Ascending aorta (tissue), 2 donors: ENCODE results near the gene POC1A. TPM values are rescaled to one million over a fixed set of nuclear protein-coding genes. Genes with fewer than 3 reads are reported as not detected.
A peak's percentile ranks its signal among the peaks of the same experiment; 100 is the strongest.

Experiments used
- DNase-seq, 2 donors: peaks; one replicate each; pipeline ENCODE4 v3.0.0-alpha.2; 2019; ENCODE audit warnings: low spot score in 2 of 2
- H3K27ac ChIP-seq, 2 donors: fragments of 200-600 bp; sonication (generic); one replicate each; pipeline ENCODE4 v1.5.1; 2016 to 2017; ENCODE audit warnings: mild to moderate bottlenecking in 1 of 2
- H3K27me3 ChIP-seq: fragments of 200-600 bp; sonication (generic); one replicate; pipeline ENCODE4 v1.5.1; 2017
- H3K36me3 ChIP-seq, 2 donors: fragments of 200-600 bp; sonication (generic); one replicate each; pipeline ENCODE4 v1.5.1; 2016
- H3K4me1 ChIP-seq, 2 donors: fragments of 200-600 bp; sonication (generic); one replicate each; pipeline ENCODE4 v1.5.1; 2016 to 2017; ENCODE audit warnings: mild to moderate bottlenecking in 1 of 2
- H3K4me3 ChIP-seq, 2 donors: fragments of 200-600 bp; sonication (generic); one replicate each; pipeline ENCODE4 v1.5.1; 2016 to 2017; ENCODE audit warnings: mild to moderate bottlenecking in 1 of 2
- H3K9me3 ChIP-seq, 2 donors: fragments of 200-600 bp; sonication (generic); one replicate each; pipeline ENCODE4 v1.5.1; 2016
- intact Hi-C: fragments of 100-400 bp; cut with DNase I; formaldehyde crosslinking; loops from one replicate; pipeline ENCODE4 v1.15.1; 2023
- total RNA-seq: library from RNA; depleted of rRNA; stranded (reverse); fragments of >200 nt; gene quantifications from one replicate; pipeline ENCODE4 v1.1.0, GENCODE V29; 2016
- TF ChIP-seq, protein P1 (sequence below), 3 experiments: fragments of 200-600 bp in 2 of 3; fragments of 450-650 bp in 1 of 3; sonication (generic) in 2 of 3; IDR thresholded peaks; one replicate each; pipeline ENCODE4 v1.5.1; 2016 to 2019; ENCODE audit warnings: antibody characterized with exemption in 3 of 3, mild to moderate bottlenecking in 1 of 3, moderate library complexity in 1 of 3

The POC1A gene
- total RNA-seq, 1 donor from 2014 or later: not detected

DNA sequence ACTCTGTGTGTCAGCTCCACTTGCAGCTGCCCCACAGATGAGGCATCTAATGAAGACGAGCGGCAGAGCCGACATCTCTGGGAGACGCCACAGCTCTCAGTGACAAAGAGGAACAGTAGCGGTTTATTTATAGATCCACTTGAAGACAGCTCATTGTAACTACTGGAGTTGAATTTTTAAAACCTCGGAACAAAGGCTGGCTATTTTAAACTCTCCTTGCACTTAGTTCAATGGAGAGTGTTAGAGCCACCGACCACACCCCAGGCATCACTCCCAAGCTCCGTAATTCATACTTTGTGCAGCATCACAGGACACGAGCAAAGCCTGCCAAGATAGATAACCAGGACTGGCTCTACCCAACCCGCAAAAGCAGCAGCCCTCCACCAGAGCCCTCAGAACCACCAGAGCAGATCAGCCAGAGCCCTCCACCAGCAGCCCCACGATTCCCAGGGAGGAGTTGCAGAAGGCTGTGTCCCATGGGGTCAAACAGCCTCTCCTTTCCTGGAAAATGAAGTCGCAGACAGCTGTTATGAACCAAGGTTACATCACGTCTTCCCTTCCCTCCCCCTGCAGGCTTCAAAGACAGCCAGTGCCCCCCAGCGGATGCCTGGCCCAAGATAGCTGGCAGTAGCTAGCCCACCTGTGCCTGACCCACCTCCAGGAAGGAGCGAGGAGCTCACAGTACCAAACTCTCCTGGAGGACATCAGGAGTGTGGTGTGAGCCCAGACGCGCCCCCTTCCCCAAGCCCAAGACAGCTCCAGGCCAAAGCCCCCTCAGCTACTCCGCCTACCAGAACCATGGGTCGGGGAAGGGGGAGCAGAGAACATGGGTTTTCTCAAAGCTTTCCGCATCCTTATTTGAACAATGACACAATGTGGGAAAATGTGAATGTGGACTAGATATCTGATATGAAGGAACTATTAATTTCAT lies 45.7 kb downstream of the POC1A start:
- Histone ChIP-seq H3K4me1 (peaks cover 0 to 4% of the 10 kb centered on the region in 2 donors), H3K27me3 (no peaks in the 10 kb centered on the region), H3K36me3 (no peaks in the 10 kb centered on the region), H3K27ac (no peak overlapping the region), H3K4me3 (no peak overlapping the region), H3K9me3 (no peaks in the 10 kb centered on the region)
- intact Hi-C loops: no loop called here
- TF ChIP-seq, protein P1, sequence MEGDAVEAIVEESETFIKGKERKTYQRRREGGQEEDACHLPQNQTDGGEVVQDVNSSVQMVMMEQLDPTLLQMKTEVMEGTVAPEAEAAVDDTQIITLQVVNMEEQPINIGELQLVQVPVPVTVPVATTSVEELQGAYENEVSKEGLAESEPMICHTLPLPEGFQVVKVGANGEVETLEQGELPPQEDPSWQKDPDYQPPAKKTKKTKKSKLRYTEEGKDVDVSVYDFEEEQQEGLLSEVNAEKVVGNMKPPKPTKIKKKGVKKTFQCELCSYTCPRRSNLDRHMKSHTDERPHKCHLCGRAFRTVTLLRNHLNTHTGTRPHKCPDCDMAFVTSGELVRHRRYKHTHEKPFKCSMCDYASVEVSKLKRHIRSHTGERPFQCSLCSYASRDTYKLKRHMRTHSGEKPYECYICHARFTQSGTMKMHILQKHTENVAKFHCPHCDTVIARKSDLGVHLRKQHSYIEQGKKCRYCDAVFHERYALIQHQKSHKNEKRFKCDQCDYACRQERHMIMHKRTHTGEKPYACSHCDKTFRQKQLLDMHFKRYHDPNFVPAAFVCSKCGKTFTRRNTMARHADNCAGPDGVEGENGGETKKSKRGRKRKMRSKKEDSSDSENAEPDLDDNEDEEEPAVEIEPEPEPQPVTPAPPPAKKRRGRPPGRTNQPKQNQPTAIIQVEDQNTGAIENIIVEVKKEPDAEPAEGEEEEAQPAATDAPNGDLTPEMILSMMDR (IDR thresholded peaks at IDR 0.05): peak in 1 of 3 experiments; percentile 22
- DNase-seq: no peak

DNA sequence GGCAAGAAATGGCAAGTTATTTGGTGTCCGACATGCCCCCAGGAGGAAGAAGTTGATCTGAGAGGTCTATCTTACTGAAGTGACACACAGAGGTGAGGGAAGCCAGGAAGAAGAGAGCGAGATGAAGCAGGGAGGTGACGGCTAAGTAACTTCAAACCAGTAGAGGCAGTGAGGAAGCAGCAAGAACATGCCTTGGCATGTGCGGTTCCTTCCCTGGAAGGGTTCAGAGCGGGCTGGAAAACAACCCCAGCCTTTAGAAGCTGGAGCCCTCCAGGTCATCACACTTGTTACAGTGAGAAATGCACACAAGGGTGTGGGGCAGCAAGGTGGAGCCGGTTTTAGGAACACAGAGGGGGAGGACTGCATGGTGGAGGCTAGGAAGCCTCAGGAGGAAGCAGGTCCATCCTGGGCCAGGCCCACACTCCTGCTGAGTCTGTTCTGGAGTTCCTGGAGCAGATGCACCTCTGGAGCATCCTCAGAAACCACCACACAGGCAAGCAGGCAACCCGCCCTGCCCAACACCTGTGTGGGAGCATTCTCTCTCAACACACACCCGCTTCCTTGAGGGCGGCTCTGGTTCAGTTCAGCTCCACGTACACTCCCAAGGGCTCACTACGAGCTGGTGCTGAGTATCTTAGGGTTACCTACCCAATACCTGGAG lies 47.1 kb downstream of the POC1A start:
- H3K27ac ChIP-seq: no peak overlapping the region
- no peak overlapping the region for H3K4me3 ChIP-seq
- no peaks in the 10 kb centered on the region for H3K27me3 ChIP-seq
- intact Hi-C loops: no loop called here
- TF ChIP-seq, protein P1 (IDR thresholded peaks at IDR 0.05): no peak
- H3K36me3 ChIP-seq: no peaks in the 10 kb centered on the region
- H3K4me1 ChIP-seq: peaks cover 0 to 4% of the 10 kb centered on the region in 2 donors
- no peaks in the 10 kb centered on the region for H3K9me3 ChIP-seq
- DNase-seq: no peak

DNA sequence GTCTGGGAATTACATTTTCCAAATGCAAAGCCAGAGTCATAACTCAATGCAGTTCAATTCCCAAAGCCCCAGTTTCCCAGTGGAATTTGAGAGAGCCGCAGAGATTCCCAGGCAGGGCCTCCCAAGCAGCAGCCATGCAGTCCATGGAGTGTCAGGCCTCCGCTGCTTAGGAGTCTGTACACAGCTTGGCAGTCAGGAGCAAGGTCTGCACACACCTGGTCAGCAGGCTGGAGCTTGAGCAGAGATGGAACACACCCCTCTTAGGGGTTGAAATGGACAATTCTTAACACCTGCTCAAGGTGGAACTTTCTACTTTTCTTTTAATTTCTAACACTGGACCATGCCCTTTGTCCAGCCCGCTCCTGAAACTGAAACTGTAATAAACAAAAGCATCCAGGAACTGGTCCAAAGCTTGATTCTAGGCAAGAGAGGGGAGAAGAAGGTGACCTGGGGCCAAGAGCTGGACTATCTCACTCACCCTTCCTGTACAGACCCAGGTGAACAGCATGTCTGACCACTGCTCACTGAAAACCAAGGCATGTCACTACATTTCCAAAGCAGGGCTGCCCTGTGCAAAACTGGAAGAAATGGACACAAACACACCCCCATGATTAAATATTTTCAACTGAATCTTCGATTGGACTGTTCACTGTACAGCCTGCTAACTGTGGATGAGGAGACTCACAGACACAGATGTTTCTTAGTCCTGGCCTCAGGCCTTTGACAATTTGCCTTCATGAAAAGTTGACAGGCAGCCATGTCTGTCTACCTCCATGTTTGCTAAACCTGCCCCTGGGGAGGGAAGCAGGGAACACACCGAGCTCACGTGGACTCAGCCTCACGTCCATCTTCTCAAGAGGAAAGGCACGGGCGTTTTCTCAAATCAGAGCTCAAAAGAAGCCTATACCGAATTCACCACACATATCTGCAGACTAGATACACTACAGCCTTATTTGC lies 49.3 kb downstream of the POC1A start:
- Histone ChIP-seq H3K27me3 (no peaks in the 10 kb centered on the region), H3K4me3 (no peak overlapping the region), H3K27ac (no peak overlapping the region), H3K4me1 (peaks cover 0 to 1% of the 10 kb centered on the region in 2 donors), H3K9me3 (peaks cover 0 to 13% of the 10 kb centered on the region in 2 donors), H3K36me3 (no peaks in the 10 kb centered on the region)
- DNase-seq: no peak
- intact Hi-C loops: no loop called here
- TF ChIP-seq, protein P1 (IDR thresholded peaks at IDR 0.05): no peak

DNA sequence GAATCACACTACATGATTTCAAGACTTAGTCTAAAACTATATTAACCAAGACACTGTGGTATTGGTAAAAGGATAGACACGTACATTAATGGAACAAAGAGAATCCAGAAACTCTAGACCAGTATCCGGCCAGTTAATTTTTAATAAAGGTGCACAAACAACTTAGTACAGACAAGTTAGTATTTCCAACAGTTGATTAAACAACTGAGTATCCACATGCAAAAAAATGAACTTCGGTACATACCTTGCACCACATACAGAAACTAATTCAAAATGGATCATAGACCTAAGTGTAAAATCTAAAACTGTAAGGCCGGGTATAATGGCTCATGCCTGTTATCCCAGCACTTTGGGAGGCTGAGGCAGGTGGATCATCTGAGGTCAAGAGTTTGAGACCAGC lies 51.3 kb downstream of the POC1A start:
- Histone ChIP-seq H3K27me3 (no peaks in the 10 kb centered on the region), H3K4me1 (no peaks in the 10 kb centered on the region), H3K36me3 (no peaks in the 10 kb centered on the region), H3K9me3 (peaks cover 0 to 13% of the 10 kb centered on the region in 2 donors), H3K4me3 (no peak overlapping the region), H3K27ac (no peak overlapping the region)
- intact Hi-C loops: no loop called here
- no peak for DNase-seq
- TF ChIP-seq, protein P1 (IDR thresholded peaks at IDR 0.05): no peak

DNA sequence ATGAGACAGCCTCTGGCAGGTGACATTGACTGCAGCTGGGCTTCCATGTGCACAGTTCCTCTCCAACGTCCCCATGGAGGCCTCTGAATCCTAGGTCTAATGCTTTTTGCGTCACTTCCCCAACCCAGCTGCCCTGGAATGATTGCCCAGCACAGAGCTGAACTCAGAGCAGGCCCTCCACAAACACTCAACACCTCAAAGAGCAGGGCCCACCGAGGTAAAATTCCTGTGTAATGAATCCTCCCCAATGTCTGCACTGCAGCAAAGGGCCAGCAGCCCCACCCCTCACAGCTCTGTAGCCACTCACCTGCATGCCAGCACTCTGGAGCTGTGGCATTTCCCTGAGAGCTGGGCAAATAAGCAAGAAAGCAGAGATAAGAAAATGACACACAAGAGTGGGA lies 55.2 kb downstream of the POC1A start:
- no peak for DNase-seq
- TF ChIP-seq, protein P1 (IDR thresholded peaks at IDR 0.05): no peak

More for the DNA sequence above, 55.2 kb downstream of the POC1A start:
- H3K27ac ChIP-seq: no peak overlapping the region
- H3K36me3 ChIP-seq: no peaks in the 10 kb centered on the region
- peaks cover 0 to 13% of the 10 kb centered on the region in 2 donors for H3K9me3 ChIP-seq
- H3K4me3 ChIP-seq: no peak overlapping the region
- no peaks in the 10 kb centered on the region for H3K4me1 ChIP-seq
- no peaks in the 10 kb centered on the region for H3K27me3 ChIP-seq
- intact Hi-C loops: no loop called here
